Measurements from ENCODE around the gene SEL1L2.

SEL1L2 gene

GRCh38 chr20:13810446-13810845 lies 180.0 kb downstream of the SEL1L2 start:
- DNase-seq = no peak

DNA sequence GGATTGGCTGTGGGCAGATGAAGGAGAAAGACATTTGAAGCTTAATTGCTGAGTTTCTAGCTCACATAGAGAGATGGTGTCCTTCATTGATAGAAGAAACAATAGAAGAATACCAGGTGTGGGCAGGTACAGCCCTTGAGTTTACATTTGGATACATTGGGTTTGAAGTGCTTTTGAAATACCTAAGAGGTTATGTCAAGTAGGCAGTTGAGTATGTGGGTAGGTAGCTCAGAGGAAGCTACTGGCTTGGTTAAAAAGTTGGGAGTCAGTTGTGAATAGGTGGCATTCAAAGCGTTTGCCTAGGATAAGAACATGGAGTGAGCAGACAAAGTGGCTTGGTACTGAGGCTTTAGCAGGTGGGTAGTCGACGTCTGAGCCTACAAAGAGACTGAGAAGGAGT lies 180.6 kb downstream of the SEL1L2 start:
- DNase-seq = no peak

DNA sequence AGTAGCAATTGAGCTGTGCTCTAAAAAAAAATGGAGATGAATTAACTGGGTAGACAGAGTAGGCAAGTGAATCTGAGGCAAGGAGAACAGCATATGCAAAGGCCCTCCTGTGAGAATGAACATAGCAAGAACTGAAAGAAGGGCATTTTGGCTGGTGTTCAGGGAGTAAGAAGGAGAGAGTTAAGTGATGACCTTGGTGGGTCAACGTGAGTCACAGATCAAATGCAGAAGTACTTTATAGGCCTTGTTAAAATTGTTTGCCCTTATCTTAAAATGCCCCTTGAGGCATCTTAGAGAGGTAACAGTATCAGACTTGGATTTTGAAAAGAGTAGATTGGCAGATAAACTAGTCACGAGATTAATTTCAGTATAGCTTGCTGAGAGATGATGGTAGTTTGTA lies 181.0 kb downstream of the SEL1L2 start:
- DNase-seq = no peak

DNA sequence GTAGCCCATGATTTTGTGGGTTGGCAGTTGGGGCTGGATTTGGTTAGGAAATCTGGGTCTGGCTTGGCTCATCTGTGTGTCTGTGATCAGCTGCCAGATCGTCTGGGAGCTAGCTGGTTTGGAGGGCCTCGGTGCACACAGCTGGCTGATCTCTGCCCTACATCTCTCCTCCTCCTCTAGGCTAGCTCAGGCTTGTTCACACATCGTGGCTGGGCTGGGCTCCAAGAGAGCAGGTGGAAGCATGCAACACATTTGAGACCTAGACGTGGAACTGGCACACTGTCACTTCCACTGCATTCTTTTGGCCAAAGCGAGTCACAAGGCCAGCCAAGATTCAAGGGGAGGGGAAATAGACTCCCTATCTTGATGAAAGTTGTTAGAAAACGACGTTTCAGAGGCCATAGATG lies 189.7 kb downstream of the SEL1L2 start:
- DNase-seq = no peak

DNA sequence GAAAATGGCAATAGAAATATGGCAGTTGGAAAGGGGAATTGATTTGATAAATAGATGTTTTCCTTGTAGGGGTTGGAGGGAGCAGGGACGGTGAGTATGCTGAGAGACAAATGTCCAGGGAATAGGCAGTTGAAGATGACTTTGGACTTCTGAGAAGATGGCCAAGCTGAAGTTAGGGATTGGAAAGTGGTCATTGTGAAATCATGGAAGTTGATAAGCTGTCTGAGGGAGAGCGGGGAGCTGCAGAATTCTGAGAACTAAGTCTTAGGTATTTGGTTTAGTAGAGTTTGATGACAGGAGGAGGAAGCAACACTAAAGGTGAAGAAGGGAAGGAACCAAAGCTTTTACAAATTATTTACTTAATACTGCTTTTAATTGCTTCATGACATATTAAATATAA lies 190.4 kb downstream of the SEL1L2 start:
- DNase-seq = no peak

All from Kasumi-1 (cell line).